ENCODE data around the gene AGPAT2.

The AGPAT2 gene

DNA sequence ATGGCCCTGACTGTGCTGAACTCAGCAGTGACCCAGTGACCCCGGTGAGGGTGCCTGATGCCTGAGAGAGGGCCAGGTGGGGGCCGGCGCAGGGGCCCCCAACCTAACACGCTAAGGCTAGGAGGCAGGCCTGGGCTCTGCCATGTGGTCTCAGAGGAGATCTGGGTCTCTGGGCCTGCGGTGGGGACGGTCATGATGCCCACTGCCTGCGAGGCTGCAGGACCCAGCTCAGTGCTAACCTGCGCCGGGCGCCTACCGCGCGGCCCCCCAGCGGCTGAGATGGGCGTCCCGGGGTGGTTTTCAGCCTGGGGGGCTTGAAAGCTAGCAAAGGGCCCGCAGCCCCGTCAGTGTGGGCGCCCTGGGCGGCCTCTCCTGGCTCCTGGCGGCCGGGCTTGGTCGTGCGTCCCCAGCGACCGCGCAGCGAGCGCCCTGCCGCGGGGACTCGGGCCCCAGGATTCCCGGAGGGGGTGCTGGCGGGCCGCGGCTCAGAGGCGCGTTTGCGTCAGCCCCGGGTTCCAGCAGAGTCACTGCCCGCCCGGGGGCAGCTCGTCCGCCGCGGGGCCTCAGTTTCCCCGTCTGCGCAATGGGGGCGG is 22.1 kb downstream of the AGPAT2 start:
- no peaks in the 10 kb centered on the region for H4K20me1 ChIP-seq (ENCODE audit: insufficient read depth, low read length)
- no peak for DNase-seq
- TF ChIP-seq, protein P1, sequence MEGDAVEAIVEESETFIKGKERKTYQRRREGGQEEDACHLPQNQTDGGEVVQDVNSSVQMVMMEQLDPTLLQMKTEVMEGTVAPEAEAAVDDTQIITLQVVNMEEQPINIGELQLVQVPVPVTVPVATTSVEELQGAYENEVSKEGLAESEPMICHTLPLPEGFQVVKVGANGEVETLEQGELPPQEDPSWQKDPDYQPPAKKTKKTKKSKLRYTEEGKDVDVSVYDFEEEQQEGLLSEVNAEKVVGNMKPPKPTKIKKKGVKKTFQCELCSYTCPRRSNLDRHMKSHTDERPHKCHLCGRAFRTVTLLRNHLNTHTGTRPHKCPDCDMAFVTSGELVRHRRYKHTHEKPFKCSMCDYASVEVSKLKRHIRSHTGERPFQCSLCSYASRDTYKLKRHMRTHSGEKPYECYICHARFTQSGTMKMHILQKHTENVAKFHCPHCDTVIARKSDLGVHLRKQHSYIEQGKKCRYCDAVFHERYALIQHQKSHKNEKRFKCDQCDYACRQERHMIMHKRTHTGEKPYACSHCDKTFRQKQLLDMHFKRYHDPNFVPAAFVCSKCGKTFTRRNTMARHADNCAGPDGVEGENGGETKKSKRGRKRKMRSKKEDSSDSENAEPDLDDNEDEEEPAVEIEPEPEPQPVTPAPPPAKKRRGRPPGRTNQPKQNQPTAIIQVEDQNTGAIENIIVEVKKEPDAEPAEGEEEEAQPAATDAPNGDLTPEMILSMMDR (IDR thresholded peaks at IDR 0.05; ENCODE audit: borderline replicate concordance, extremely low read depth, low read length, poor library complexity, severe bottlenecking): no peak
- TF ChIP-seq EZH2 (IDR thresholded peaks at IDR 0.05; ENCODE audit: borderline replicate concordance, low read depth, low read length, severe bottlenecking): no peak

GRCh38 chr9:136664000-136664915 is 23.0 kb downstream of the AGPAT2 start:
- Histone ChIP-seq H4K20me1 (ENCODE audit: insufficient read depth, low read length) (no peaks in the 10 kb centered on the region), H3K27ac (ENCODE audit: low read length) (no peak overlapping the region), H3K9me3 (ENCODE audit: insufficient read depth, low read length, severe bottlenecking) (no peaks in the 10 kb centered on the region), H2AFZ (ENCODE audit: low read depth, low read length) (no peak overlapping the region), H3K79me2 (ENCODE audit: insufficient read depth, low read length) (no peaks in the 10 kb centered on the region), H3K27me3 (ENCODE audit: insufficient read depth, low read length, poor library complexity) (peaks cover 7% of the 10 kb centered on the region), H3K4me1 (ENCODE audit: insufficient read depth, low read length) (peaks cover 3% of the 10 kb centered on the region), H3K4me3 (ENCODE audit: low read depth in 1 of 2, low read length in 2 of 2) (no peak overlapping the region), H3K4me2 (ENCODE audit: insufficient read depth, low read length) (no peak overlapping the region), H3K36me3 (ENCODE audit: insufficient read depth, low read length) (no peaks in the 10 kb centered on the region), H3K9ac (ENCODE audit: low read depth, low read length) (no peak overlapping the region)
- DNase-seq: no peak
- ATAC-seq (ENCODE audit: insufficient read depth, low read depth): no peak
- TF ChIP-seq, protein P1 (IDR thresholded peaks at IDR 0.05; ENCODE audit: borderline replicate concordance, extremely low read depth, low read length, poor library complexity, severe bottlenecking): no peak
- TF ChIP-seq EZH2 (IDR thresholded peaks at IDR 0.05; ENCODE audit: borderline replicate concordance, low read depth, low read length, severe bottlenecking): no peak

More for the DNA sequence above, 22.1 kb downstream of the AGPAT2 start:
- no peaks in the 10 kb centered on the region for H3K27me3 ChIP-seq (ENCODE audit: insufficient read depth, low read length, poor library complexity)
- H2AFZ ChIP-seq (ENCODE audit: low read depth, low read length): no peak overlapping the region
- no peaks in the 10 kb centered on the region for H3K79me2 ChIP-seq (ENCODE audit: insufficient read depth, low read length)
- no peak overlapping the region for H3K4me2 ChIP-seq (ENCODE audit: insufficient read depth, low read length)
- H3K9ac ChIP-seq (ENCODE audit: low read depth, low read length): no peak overlapping the region
- H3K4me1 ChIP-seq (ENCODE audit: insufficient read depth, low read length): no peaks in the 10 kb centered on the region
- H3K36me3 ChIP-seq (ENCODE audit: insufficient read depth, low read length): no peaks in the 10 kb centered on the region
- no peak overlapping the region for H3K4me3 ChIP-seq (ENCODE audit: low read depth in 1 of 2, low read length in 2 of 2)
- no peak for ATAC-seq (ENCODE audit: insufficient read depth, low read depth)
- no peak overlapping the region for H3K27ac ChIP-seq (ENCODE audit: low read length)
- H3K9me3 ChIP-seq (ENCODE audit: insufficient read depth, low read length, severe bottlenecking): no peaks in the 10 kb centered on the region

GRCh38 chr9:136662656-136663581 is 24.3 kb downstream of the AGPAT2 start, which contains the start of gene EGFL7:
TSS of gene EGFL7 (plus strand) at chr9:136662916. CDS start at chr9:136668283, 5,367 bp downstream.
- DNase-seq (no peak), ATAC-seq (ENCODE audit: insufficient read depth, low read depth) (no peak)
- Histone ChIP-seq H2AFZ (ENCODE audit: low read depth, low read length) (no peak within 1 kb of the TSS), H3K9me3 (ENCODE audit: insufficient read depth, low read length, severe bottlenecking) (no peaks in the 10 kb centered on the region), H3K4me2 (ENCODE audit: insufficient read depth, low read length) (no peak within 1 kb of the TSS), H3K9ac (ENCODE audit: low read depth, low read length) (no peak within 1 kb of the TSS), H3K4me3 (ENCODE audit: low read depth in 1 of 2, low read length in 2 of 2) (no peak within 1 kb of the TSS), H3K4me1 (ENCODE audit: insufficient read depth, low read length) (peaks cover 7% of the 10 kb centered on the region), H3K36me3 (ENCODE audit: insufficient read depth, low read length) (no peaks in the 10 kb centered on the region), H3K79me2 (ENCODE audit: insufficient read depth, low read length) (no peaks in the 10 kb centered on the region), H3K27me3 (ENCODE audit: insufficient read depth, low read length, poor library complexity) (peaks cover 10% of the 10 kb centered on the region), H4K20me1 (ENCODE audit: insufficient read depth, low read length) (no peaks in the 10 kb centered on the region), H3K27ac (ENCODE audit: low read length) (no peak within 1 kb of the TSS)
- TF ChIP-seq EZH2 (IDR thresholded peaks at IDR 0.05; ENCODE audit: borderline replicate concordance, low read depth, low read length, severe bottlenecking): no peak
- TF ChIP-seq, protein P1 (IDR thresholded peaks at IDR 0.05; ENCODE audit: borderline replicate concordance, extremely low read depth, low read length, poor library complexity, severe bottlenecking): no peak

Data from DND-41 (cell line).